ENCODE results near the gene AZGP1. TPM values are rescaled to one million over a fixed set of nuclear protein-coding genes. Genes with fewer than 3 reads are reported as not detected.
"Not testable (repeated sequence)": the region's sequence is repeated elsewhere in the genome, so short reads cannot be mapped to it uniquely, and the experiment has no call there.

AZGP1 gene
- total RNA-seq, 1 donor from 2014 or later = not detected

GRCh38 chr7:99996755-99997544, 21.1 kb upstream of the AZGP1 start:
- Mint-ChIP-seq H3K9me3 (ENCODE audit: unreplicated experiment) (no peaks in the 10 kb centered on the region), H3K4me3 (ENCODE audit: unreplicated experiment) (no peak overlapping the region), H3K27ac (ENCODE audit: unreplicated experiment) (no peak overlapping the region), H3K36me3 (ENCODE audit: unreplicated experiment) (no peaks in the 10 kb centered on the region), H3K27me3 (ENCODE audit: unreplicated experiment) (peaks cover 18% of the 10 kb centered on the region), H3K4me1 (ENCODE audit: unreplicated experiment) (peaks cover 2% of the 10 kb centered on the region)
- DNase-seq (ENCODE audit: extremely low spot score, unreplicated experiment) = no peak
- TF ChIP-seq CTCF (IDR thresholded peaks at IDR 0.05) = no peak

GRCh38 chr7:99994819-99995218, 19.0 kb upstream of the AZGP1 start:
- Mint-ChIP-seq H3K27ac (ENCODE audit: unreplicated experiment) (no peak overlapping the region), H3K27me3 (ENCODE audit: unreplicated experiment) (peaks cover 16% of the 10 kb centered on the region), H3K4me3 (ENCODE audit: unreplicated experiment) (no peak overlapping the region), H3K36me3 (ENCODE audit: unreplicated experiment) (no peaks in the 10 kb centered on the region), H3K4me1 (ENCODE audit: unreplicated experiment) (peaks cover 5% of the 10 kb centered on the region), H3K9me3 (ENCODE audit: unreplicated experiment) (no peaks in the 10 kb centered on the region)
- TF ChIP-seq CTCF (IDR thresholded peaks at IDR 0.05) = no peak
- DNase-seq (ENCODE audit: extremely low spot score, unreplicated experiment) = no peak

- Mint-ChIP-seq H3K4me3 (ENCODE audit: unreplicated experiment) (no peak overlapping the region), H3K36me3 (ENCODE audit: unreplicated experiment) (no peaks in the 10 kb centered on the region), H3K9me3 (ENCODE audit: unreplicated experiment) (no peaks in the 10 kb centered on the region), H3K27ac (ENCODE audit: unreplicated experiment) (no peak overlapping the region), H3K27me3 (ENCODE audit: unreplicated experiment) (peaks cover 23% of the 10 kb centered on the region), H3K4me1 (ENCODE audit: unreplicated experiment) (peaks cover 5% of the 10 kb centered on the region)
- no peak for DNase-seq (ENCODE audit: extremely low spot score, unreplicated experiment)
- TF ChIP-seq CTCF (IDR thresholded peaks at IDR 0.05) = no peak
Observed at GRCh38 chr7:99992330-99993038, 16.7 kb upstream of the AZGP1 start.

GRCh38 chr7:99991543-99991942, 15.7 kb upstream of the AZGP1 start:
- not testable (repeated sequence) for H3K9me3 Mint-ChIP-seq (ENCODE audit: unreplicated experiment); H3K4me1 Mint-ChIP-seq (ENCODE audit: unreplicated experiment); H3K4me3 Mint-ChIP-seq (ENCODE audit: unreplicated experiment); H3K27ac Mint-ChIP-seq (ENCODE audit: unreplicated experiment); H3K36me3 Mint-ChIP-seq (ENCODE audit: unreplicated experiment); DNase-seq (ENCODE audit: extremely low spot score, unreplicated experiment)
- H3K27me3 Mint-ChIP-seq (ENCODE audit: unreplicated experiment) = peaks cover 26% of the 10 kb centered on the region

- Mint-ChIP-seq H3K4me3 (ENCODE audit: unreplicated experiment) (peak overlapping the region; percentile 65), H3K36me3 (ENCODE audit: unreplicated experiment) (no peaks in the 10 kb centered on the region), H3K4me1 (ENCODE audit: unreplicated experiment) (peaks cover 5% of the 10 kb centered on the region), H3K27ac (ENCODE audit: unreplicated experiment) (no peak overlapping the region), H3K27me3 (ENCODE audit: unreplicated experiment) (peaks cover 28% of the 10 kb centered on the region), H3K9me3 (ENCODE audit: unreplicated experiment) (no peaks in the 10 kb centered on the region)
- TF ChIP-seq CTCF (IDR thresholded peaks at IDR 0.05) = no peak
- DNase-seq (ENCODE audit: extremely low spot score, unreplicated experiment) = no peak
Observed at GRCh38 chr7:99990460-99990852, 14.6 kb upstream of the AZGP1 start.

Data from osteocyte (in vitro differentiated cells).